ENCODE results near the gene FBXO2. TPM values are rescaled to one million over a fixed set of nuclear protein-coding genes. Genes with fewer than 3 reads are reported as not detected.

The FBXO2 gene
- total RNA-seq, 3 donors from 2014 or later (not counting 1 experiment from before 2014, with no cell fraction given), result 5.9 to 7.9 (median 6.7) TPM

GRCh38 chr1:11616766-11617165, 37.5 kb downstream of the FBXO2 start:
- no peak overlapping the region for H3K4me3 Mint-ChIP-seq
- peaks cover 11 to 12% of the 10 kb centered on the region in 2 donors for H3K27me3 Mint-ChIP-seq (ENCODE audit: low read depth in 2 of 2)
- WGBS (ENCODE audit: insufficient coverage), result 66% methylated on average over 7 of the region's 7 CpGs

DNA sequence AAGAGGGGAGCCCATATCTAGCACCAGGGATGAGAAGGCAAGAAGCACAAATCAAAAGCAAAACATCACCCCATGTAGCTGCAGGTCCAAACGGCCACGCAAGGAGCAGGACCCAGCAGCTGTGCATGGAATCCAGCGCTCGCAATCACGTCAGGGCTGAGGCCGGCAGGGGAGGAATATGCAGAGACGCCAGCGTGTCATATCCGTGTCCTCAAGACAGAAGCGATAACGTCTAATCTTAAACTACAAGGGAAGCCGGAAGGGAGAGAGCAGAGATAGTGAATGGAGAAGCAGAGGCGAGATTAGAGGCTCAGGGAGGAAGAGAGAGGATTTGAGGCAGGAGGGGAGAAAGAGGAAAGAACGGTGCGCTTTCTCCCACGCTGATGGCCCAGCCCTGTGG, 39.1 kb downstream of the FBXO2 start:
- H3K4me3 ChIP-seq (ENCODE audit: low read length), result no peak overlapping the region
- H3K4me1 Mint-ChIP-seq, result no peaks in the 10 kb centered on the region
- intact Hi-C loops (cut with micrococcal nuclease), result no loop called here
- TF ChIP-seq CTCF (IDR thresholded peaks at IDR 0.05), result no peak
- H3K27ac Mint-ChIP-seq, result no peak overlapping the region
- H3K9me3 ChIP-seq (ENCODE audit: control insufficient read depth, insufficient read depth, low read length), result no peaks in the 10 kb centered on the region
- H3K36me3 ChIP-seq (ENCODE audit: control insufficient read depth, insufficient read depth, low read length), result no peaks in the 10 kb centered on the region
- peaks cover 6 to 8% of the 10 kb centered on the region in 2 donors for H3K27me3 Mint-ChIP-seq (ENCODE audit: low read depth in 2 of 2)
- ATAC-seq (no peak), DNase-seq (no peak)
- no peaks in the 10 kb centered on the region for H3K36me3 Mint-ChIP-seq
- no peak overlapping the region for H3K4me3 Mint-ChIP-seq
- no peaks in the 10 kb centered on the region for H3K4me1 ChIP-seq (ENCODE audit: control insufficient read depth, insufficient read depth, low read length)
- no peak overlapping the region for H3K27ac ChIP-seq (ENCODE audit: low read length)
- no peaks in the 10 kb centered on the region for H3K9me3 Mint-ChIP-seq
- no peaks in the 10 kb centered on the region for H3K27me3 ChIP-seq (ENCODE audit: control insufficient read depth, insufficient read depth, low read length)
- 69% methylated on average over 15 of the region's 16 CpGs for WGBS (ENCODE audit: insufficient coverage)

More at GRCh38 chr1:11616766-11617165, 37.5 kb downstream of the FBXO2 start:
- H3K9me3 ChIP-seq (ENCODE audit: control insufficient read depth, insufficient read depth, low read length), result no peaks in the 10 kb centered on the region
- Mint-ChIP-seq H3K4me1 (no peaks in the 10 kb centered on the region), H3K27ac (no peak overlapping the region), H3K36me3 (no peaks in the 10 kb centered on the region), H3K9me3 (no peaks in the 10 kb centered on the region)
- H3K27ac ChIP-seq (ENCODE audit: low read length), result no peak overlapping the region
- no peaks in the 10 kb centered on the region for H3K4me1 ChIP-seq (ENCODE audit: control insufficient read depth, insufficient read depth, low read length)
- no peaks in the 10 kb centered on the region for H3K27me3 ChIP-seq (ENCODE audit: control insufficient read depth, insufficient read depth, low read length)
- intact Hi-C loops (cut with micrococcal nuclease), result no loop called here
- H3K36me3 ChIP-seq (ENCODE audit: control insufficient read depth, insufficient read depth, low read length), result no peaks in the 10 kb centered on the region
- ATAC-seq (no peak), DNase-seq (no peak)
- TF ChIP-seq CTCF (IDR thresholded peaks at IDR 0.05), result no peak
- H3K4me3 ChIP-seq (ENCODE audit: low read length), result no peak overlapping the region

- Histone ChIP-seq H3K9me3 (ENCODE audit: control insufficient read depth, insufficient read depth, low read length) (no peaks in the 10 kb centered on the region), H3K4me3 (ENCODE audit: low read length) (no peak overlapping the region), H3K4me1 (ENCODE audit: control insufficient read depth, insufficient read depth, low read length) (no peaks in the 10 kb centered on the region), H3K36me3 (ENCODE audit: control insufficient read depth, insufficient read depth, low read length) (no peaks in the 10 kb centered on the region), H3K27me3 (ENCODE audit: control insufficient read depth, insufficient read depth, low read length) (no peaks in the 10 kb centered on the region), H3K27ac (ENCODE audit: low read length) (no peak overlapping the region)
- intact Hi-C loops (cut with micrococcal nuclease), result no loop called here
- Mint-ChIP-seq H3K27ac (no peak overlapping the region), H3K27me3 (ENCODE audit: low read depth in 2 of 2) (peaks cover 6 to 8% of the 10 kb centered on the region in 2 donors), H3K4me1 (no peaks in the 10 kb centered on the region), H3K9me3 (no peaks in the 10 kb centered on the region), H3K36me3 (no peaks in the 10 kb centered on the region), H3K4me3 (no peak overlapping the region)
- no peak for DNase-seq
- 81% methylated on average over 5 of the region's 5 CpGs for WGBS (ENCODE audit: insufficient coverage)
- no peak for ATAC-seq
- TF ChIP-seq CTCF (IDR thresholded peaks at IDR 0.05), result no peak
Measured at GRCh38 chr1:11613347-11613746, 40.9 kb downstream of the FBXO2 start.

- Mint-ChIP-seq H3K27ac (no peak overlapping the region), H3K9me3 (no peaks in the 10 kb centered on the region), H3K36me3 (no peaks in the 10 kb centered on the region), H3K4me1 (no peaks in the 10 kb centered on the region), H3K4me3 (no peak overlapping the region), H3K27me3 (ENCODE audit: low read depth in 2 of 2) (peaks cover 0 to 4% of the 10 kb centered on the region in 2 donors)
- H3K9me3 ChIP-seq (ENCODE audit: control insufficient read depth, insufficient read depth, low read length), result no peaks in the 10 kb centered on the region
- DNase-seq, result no peak
- TF ChIP-seq CTCF (IDR thresholded peaks at IDR 0.05), result no peak
- no peaks in the 10 kb centered on the region for H3K4me1 ChIP-seq (ENCODE audit: control insufficient read depth, insufficient read depth, low read length)
- no peak overlapping the region for H3K4me3 ChIP-seq (ENCODE audit: low read length)
- WGBS (ENCODE audit: insufficient coverage), result 46% methylated on average over 7 of the region's 7 CpGs
- H3K27me3 ChIP-seq (ENCODE audit: control insufficient read depth, insufficient read depth, low read length), result no peaks in the 10 kb centered on the region
- no peak for ATAC-seq
- no peak overlapping the region for H3K27ac ChIP-seq (ENCODE audit: low read length)
- H3K36me3 ChIP-seq (ENCODE audit: control insufficient read depth, insufficient read depth, low read length), result no peaks in the 10 kb centered on the region
- intact Hi-C loops (cut with micrococcal nuclease), result no loop called here
Measured at GRCh38 chr1:11611638-11612327, 42.4 kb downstream of the FBXO2 start.

Data from natural killer cell (primary cell).